Measurements from ENCODE around the gene NKG7.

The NKG7 gene

DNA sequence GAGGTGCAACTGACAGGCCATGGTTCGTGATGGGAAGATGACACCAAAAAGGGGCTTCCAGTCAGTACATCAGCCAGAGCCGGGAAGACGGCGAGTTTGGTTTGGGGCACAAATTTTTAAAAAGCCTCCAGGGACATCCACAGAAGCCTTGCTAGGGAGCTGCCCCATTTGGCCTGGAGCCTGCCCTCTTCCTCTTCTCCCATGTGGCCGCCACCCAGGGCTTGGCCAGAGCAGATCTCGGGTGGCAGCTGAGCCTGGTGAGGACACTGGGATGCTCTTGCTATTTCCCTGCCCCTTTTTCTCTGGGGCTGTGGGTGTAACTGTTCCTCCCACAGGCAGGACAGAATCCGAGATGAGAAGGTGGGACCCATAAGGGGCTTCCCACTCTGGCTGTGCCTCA is 14.5 kb downstream of the NKG7 start:
- Histone ChIP-seq H3K4me3 (replicated peaks; ENCODE audit: insufficient read depth, low read length) (no peak overlapping the region), H3K27ac (replicated peaks) (no peak overlapping the region), H3K27me3 (ENCODE audit: insufficient read depth, poor library complexity, severe bottlenecking) (no peaks in the 10 kb centered on the region)
- DNase-seq (ENCODE audit: low read depth in 1 of 2, low spot score in 1 of 2): no peak
- no peak for TF ChIP-seq POLR2AphosphoS5 (IDR thresholded peaks at IDR 0.05; ENCODE audit: low read depth)
- no peak for TF ChIP-seq SPI1 (IDR thresholded peaks at IDR 0.05; ENCODE audit: borderline replicate concordance, low read depth)
- TF ChIP-seq, protein P1, sequence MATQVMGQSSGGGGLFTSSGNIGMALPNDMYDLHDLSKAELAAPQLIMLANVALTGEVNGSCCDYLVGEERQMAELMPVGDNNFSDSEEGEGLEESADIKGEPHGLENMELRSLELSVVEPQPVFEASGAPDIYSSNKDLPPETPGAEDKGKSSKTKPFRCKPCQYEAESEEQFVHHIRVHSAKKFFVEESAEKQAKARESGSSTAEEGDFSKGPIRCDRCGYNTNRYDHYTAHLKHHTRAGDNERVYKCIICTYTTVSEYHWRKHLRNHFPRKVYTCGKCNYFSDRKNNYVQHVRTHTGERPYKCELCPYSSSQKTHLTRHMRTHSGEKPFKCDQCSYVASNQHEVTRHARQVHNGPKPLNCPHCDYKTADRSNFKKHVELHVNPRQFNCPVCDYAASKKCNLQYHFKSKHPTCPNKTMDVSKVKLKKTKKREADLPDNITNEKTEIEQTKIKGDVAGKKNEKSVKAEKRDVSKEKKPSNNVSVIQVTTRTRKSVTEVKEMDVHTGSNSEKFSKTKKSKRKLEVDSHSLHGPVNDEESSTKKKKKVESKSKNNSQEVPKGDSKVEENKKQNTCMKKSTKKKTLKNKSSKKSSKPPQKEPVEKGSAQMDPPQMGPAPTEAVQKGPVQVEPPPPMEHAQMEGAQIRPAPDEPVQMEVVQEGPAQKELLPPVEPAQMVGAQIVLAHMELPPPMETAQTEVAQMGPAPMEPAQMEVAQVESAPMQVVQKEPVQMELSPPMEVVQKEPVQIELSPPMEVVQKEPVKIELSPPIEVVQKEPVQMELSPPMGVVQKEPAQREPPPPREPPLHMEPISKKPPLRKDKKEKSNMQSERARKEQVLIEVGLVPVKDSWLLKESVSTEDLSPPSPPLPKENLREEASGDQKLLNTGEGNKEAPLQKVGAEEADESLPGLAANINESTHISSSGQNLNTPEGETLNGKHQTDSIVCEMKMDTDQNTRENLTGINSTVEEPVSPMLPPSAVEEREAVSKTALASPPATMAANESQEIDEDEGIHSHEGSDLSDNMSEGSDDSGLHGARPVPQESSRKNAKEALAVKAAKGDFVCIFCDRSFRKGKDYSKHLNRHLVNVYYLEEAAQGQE (IDR thresholded peaks at IDR 0.05; ENCODE audit: insufficient replicate concordance, low read depth): no peak
- TF ChIP-seq CTCF (IDR thresholded peaks at IDR 0.05; ENCODE audit: insufficient read depth, low read length): no peak
- no peak for TF ChIP-seq GABPA (IDR thresholded peaks at IDR 0.05; ENCODE audit: low read depth)

DNA sequence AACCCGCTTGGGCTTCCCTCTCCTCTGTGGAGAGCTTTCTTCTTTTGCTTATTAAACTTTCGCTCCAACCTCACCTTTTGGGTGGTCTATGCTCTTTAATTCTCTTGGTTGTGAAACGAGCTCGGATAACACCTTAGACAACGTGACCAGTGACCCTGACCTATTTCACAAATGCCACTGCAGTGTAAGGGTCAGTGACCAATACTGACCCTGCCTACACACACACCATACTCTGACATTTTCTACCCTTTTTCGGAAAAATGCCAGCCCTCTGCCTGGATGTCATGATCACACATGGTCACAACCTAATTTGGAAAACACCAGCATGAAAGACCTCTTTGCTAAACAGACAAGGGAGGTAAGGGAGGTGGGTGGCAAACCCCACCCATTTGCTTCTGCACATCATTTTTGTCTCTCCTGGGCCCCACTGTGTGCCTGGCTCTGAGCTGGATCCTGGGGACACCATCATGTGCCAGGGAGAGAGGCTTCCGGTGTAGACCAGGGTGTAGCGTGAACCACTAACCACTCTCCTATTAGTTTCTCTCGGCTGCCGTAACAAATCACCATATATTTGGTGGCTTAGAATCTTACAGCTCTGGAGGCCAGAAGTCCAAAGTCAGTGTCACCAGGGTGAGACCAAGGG is 16.2 kb downstream of the NKG7 start:
- H3K27me3 ChIP-seq (ENCODE audit: insufficient read depth, poor library complexity, severe bottlenecking): no peaks in the 10 kb centered on the region
- H3K4me3 ChIP-seq (replicated peaks; ENCODE audit: insufficient read depth, low read length): no peak overlapping the region
- DNase-seq (ENCODE audit: low read depth in 1 of 2, low spot score in 1 of 2): no peak
- no peak overlapping the region for H3K27ac ChIP-seq (replicated peaks)
- TF ChIP-seq CTCF (IDR thresholded peaks at IDR 0.05; ENCODE audit: insufficient read depth, low read length) (no peak), GABPA (IDR thresholded peaks at IDR 0.05; ENCODE audit: low read depth) (no peak), SPI1 (IDR thresholded peaks at IDR 0.05; ENCODE audit: borderline replicate concordance, low read depth) (no peak), POLR2AphosphoS5 (IDR thresholded peaks at IDR 0.05; ENCODE audit: low read depth) (no peak)
- TF ChIP-seq, protein P1 (IDR thresholded peaks at IDR 0.05; ENCODE audit: insufficient replicate concordance, low read depth): no peak

- no peak for TF ChIP-seq POLR2AphosphoS5 (IDR thresholded peaks at IDR 0.05; ENCODE audit: low read depth)
- TF ChIP-seq, protein P1 (IDR thresholded peaks at IDR 0.05; ENCODE audit: insufficient replicate concordance, low read depth): no peak
- TF ChIP-seq GABPA (IDR thresholded peaks at IDR 0.05; ENCODE audit: low read depth): no peak
- no peak for TF ChIP-seq CTCF (IDR thresholded peaks at IDR 0.05; ENCODE audit: insufficient read depth, low read length)
- TF ChIP-seq SPI1 (IDR thresholded peaks at IDR 0.05; ENCODE audit: borderline replicate concordance, low read depth): no peak
- Histone ChIP-seq H3K27ac (replicated peaks) (no peak overlapping the region), H3K4me3 (replicated peaks; ENCODE audit: insufficient read depth, low read length) (no peak overlapping the region), H3K27me3 (ENCODE audit: insufficient read depth, poor library complexity, severe bottlenecking) (no peaks in the 10 kb centered on the region)
- no peak for DNase-seq (ENCODE audit: low read depth in 1 of 2, low spot score in 1 of 2)
Observed at GRCh38 chr19:51354742-51355148, 17.7 kb downstream of the NKG7 start.

Data from HL-60 (cell line).